ENCODE measurements around the gene AATK. TPM values are rescaled to one million over a fixed set of nuclear protein-coding genes. Genes with fewer than 3 reads are reported as not detected.

AATK gene
- total RNA-seq, 2 donors from 2014 or later, result 3.3 to 4.3 TPM

DNA sequence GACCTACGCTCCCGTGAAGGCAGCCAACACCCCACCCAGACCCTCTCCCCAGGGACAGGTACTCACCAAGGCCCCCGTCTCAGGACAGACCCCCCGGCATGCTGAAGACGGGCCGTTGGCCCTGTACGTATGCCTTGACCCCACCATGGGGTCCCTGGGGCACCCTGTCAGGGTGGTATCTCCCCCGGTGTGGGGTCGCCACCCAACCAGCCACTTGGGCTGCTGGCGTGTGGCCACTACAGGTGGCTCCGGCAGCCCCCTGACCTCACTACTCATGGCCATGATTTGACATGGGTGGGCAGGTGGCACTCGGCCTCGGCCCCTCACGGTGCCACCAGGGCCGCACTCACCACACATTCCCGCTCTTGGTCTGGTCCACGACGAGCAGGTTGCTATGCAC lies 41.6 kb downstream of the AATK start:
- no peak overlapping the region for H3K9ac ChIP-seq (ENCODE audit: extremely low read depth, low read length, poor library complexity, severe bottlenecking)
- 91 to 96% methylated on average over 10 to 18 of the region's 18 CpGs for WGBS, 2 experiments (ENCODE audit: insufficient coverage in 1 of 2, insufficient read length in 1 of 2)

DNA sequence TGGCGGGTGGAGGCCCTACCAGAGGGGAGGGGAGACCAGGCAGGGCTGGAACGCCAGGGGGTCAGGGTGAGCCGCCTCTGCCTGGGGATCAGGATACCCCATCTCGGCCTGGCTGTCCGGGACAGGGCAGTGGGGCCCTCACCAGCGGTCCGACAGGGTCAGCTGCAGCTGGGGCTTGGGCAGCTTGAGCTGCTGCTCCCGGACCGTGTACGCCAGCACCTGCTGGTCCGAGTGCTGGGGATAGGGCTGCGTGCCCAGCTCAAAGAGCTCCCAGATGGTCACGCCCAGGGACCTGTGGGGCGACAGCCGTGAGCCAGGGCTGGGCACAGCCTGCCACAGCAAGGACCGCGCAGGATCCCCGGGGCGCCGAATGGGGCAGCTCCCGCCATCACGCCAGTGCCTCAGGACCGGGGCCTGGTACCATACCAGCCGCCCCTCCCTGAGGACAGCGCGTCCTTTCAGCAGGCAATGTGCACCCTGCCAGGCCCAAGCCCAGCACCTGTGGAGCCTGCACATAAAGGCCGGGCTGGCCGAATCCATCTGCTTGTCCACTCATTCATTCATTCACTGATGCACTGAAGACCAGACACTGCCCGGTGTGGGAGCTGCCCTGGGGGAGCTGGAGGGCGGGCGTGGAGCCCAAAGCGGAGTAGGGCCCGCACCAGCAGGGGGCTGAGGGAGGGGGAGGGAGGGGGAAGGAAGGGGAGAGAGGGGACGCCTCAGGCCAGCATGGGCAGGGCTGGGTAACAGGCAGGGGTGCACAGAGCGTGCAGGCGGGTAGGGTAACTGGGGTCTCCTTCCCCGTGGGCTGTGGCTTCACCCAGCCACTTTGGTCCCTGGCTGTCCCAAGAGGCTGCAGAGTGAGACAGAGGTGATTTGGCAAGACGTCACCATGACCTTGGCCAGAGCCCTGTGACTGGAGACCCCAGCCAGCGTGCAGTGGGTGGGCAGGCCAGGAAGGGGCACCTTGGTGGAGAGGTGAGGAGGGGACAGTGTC lies 42.7 kb downstream of the AATK start:
- H3K27me3 ChIP-seq (ENCODE audit: control insufficient read depth, insufficient read depth, low read length, poor library complexity, severe bottlenecking), result no peaks in the 10 kb centered on the region
- no peaks in the 10 kb centered on the region for H3K36me3 ChIP-seq (ENCODE audit: control insufficient read depth, insufficient read depth, low read length)
- H3K27me3 Mint-ChIP-seq (ENCODE audit: insufficient read depth), result no peaks in the 10 kb centered on the region
- H3K9me3 Mint-ChIP-seq, result no peaks in the 10 kb centered on the region
- no peak overlapping the region for H3K27ac Mint-ChIP-seq
- H3K4me1 ChIP-seq (ENCODE audit: control insufficient read depth, insufficient read depth, low read length), result no peaks in the 10 kb centered on the region
- no peaks in the 10 kb centered on the region for H3K36me3 Mint-ChIP-seq (ENCODE audit: low read depth)
- no peaks in the 10 kb centered on the region for H3K4me1 Mint-ChIP-seq
- H3K4me3 ChIP-seq (ENCODE audit: low read length), result no peak overlapping the region
- TF ChIP-seq, protein P1, sequence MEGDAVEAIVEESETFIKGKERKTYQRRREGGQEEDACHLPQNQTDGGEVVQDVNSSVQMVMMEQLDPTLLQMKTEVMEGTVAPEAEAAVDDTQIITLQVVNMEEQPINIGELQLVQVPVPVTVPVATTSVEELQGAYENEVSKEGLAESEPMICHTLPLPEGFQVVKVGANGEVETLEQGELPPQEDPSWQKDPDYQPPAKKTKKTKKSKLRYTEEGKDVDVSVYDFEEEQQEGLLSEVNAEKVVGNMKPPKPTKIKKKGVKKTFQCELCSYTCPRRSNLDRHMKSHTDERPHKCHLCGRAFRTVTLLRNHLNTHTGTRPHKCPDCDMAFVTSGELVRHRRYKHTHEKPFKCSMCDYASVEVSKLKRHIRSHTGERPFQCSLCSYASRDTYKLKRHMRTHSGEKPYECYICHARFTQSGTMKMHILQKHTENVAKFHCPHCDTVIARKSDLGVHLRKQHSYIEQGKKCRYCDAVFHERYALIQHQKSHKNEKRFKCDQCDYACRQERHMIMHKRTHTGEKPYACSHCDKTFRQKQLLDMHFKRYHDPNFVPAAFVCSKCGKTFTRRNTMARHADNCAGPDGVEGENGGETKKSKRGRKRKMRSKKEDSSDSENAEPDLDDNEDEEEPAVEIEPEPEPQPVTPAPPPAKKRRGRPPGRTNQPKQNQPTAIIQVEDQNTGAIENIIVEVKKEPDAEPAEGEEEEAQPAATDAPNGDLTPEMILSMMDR (conservative IDR thresholded peaks at IDR 0.05), result no peak
- no peak overlapping the region for H3K4me3 Mint-ChIP-seq
- 89 to 91% methylated on average over 17 to 39 of the region's 39 CpGs for WGBS, 2 experiments (ENCODE audit: insufficient coverage in 1 of 2, insufficient read length in 1 of 2)
- H3K27ac ChIP-seq (ENCODE audit: low read depth, low read length), result no peak overlapping the region
- no peak for DNase-seq
- H3K9me3 ChIP-seq (ENCODE audit: control insufficient read depth, low read length), result no peaks in the 10 kb centered on the region
- H3K9ac ChIP-seq (ENCODE audit: extremely low read depth, low read length, poor library complexity, severe bottlenecking), result no peak overlapping the region

More for the DNA sequence above, 41.6 kb downstream of the AATK start:
- H3K9me3 ChIP-seq (ENCODE audit: control insufficient read depth, low read length), result no peaks in the 10 kb centered on the region
- no peak overlapping the region for H3K27ac ChIP-seq (ENCODE audit: low read depth, low read length)
- no peaks in the 10 kb centered on the region for H3K27me3 Mint-ChIP-seq (ENCODE audit: insufficient read depth)
- no peak overlapping the region for H3K4me3 ChIP-seq (ENCODE audit: low read length)
- H3K36me3 ChIP-seq (ENCODE audit: control insufficient read depth, insufficient read depth, low read length), result no peaks in the 10 kb centered on the region
- no peak overlapping the region for H3K27ac Mint-ChIP-seq
- no peaks in the 10 kb centered on the region for H3K4me1 Mint-ChIP-seq
- no peaks in the 10 kb centered on the region for H3K9me3 Mint-ChIP-seq
- no peak for DNase-seq
- H3K27me3 ChIP-seq (ENCODE audit: control insufficient read depth, insufficient read depth, low read length, poor library complexity, severe bottlenecking), result no peaks in the 10 kb centered on the region
- TF ChIP-seq, protein P1 (conservative IDR thresholded peaks at IDR 0.05), result no peak
- no peaks in the 10 kb centered on the region for H3K36me3 Mint-ChIP-seq (ENCODE audit: low read depth)
- H3K4me1 ChIP-seq (ENCODE audit: control insufficient read depth, insufficient read depth, low read length), result no peaks in the 10 kb centered on the region
- H3K4me3 Mint-ChIP-seq, result no peak overlapping the region

DNA sequence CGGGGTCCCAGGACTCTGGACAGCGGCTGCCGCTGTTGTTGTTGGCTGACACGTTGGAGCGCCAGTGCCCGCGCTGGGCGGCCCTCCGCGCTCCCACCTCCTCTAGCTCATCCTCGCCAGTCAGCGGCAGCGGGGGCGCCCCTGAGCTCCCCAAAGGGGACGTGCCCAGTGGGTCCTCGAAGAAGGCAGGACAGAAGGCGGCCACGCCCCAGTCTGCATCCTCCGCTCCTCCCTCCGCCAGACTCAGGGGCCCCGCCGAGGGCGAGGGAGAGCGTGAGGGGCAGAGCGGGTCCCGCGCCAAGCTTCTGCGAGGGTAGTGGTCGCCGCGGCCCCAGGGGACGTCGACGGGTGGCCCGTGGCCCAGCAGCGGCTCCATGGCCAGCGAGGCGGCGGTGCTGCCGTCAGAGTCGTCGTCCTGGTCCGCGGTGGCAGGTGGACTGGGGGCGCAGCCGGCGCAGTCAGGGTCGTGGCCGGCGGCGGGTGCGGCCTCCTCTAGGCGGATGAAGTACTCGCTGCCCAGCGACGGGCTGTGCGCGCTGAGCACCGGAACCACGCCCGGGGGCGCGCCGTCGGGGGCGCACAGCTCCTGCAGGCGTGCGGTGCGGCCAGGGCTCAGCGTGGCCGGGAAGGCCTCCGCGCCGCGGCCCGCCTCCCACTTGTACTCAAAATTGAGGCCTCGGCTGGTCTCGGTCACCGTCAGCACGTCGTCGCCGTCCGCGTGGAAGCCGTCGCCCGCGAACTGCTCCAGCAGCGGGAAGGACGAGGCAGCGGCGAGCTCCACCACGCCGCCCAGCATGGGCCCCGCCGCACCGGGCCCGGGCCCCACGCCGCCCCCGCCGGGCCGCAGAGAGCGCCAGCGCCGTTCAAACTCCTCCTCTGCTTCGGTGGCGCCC lies 43.9 kb downstream of the AATK start:
- Mint-ChIP-seq H3K4me1 (no peaks in the 10 kb centered on the region), H3K36me3 (ENCODE audit: low read depth) (no peaks in the 10 kb centered on the region), H3K27ac (no peak overlapping the region), H3K27me3 (ENCODE audit: insufficient read depth) (no peaks in the 10 kb centered on the region), H3K9me3 (no peaks in the 10 kb centered on the region), H3K4me3 (no peak overlapping the region)
- H3K27ac ChIP-seq (ENCODE audit: low read depth, low read length), result no peak overlapping the region
- WGBS, 2 experiments (ENCODE audit: insufficient coverage in 1 of 2, insufficient read length in 1 of 2), result 94% methylated on average over 78 to 109 of the region's 109 CpGs
- DNase-seq, result peak; percentile 79
- no peaks in the 10 kb centered on the region for H3K4me1 ChIP-seq (ENCODE audit: control insufficient read depth, insufficient read depth, low read length)
- H3K4me3 ChIP-seq (ENCODE audit: low read length), result no peak overlapping the region
- TF ChIP-seq, protein P1 (conservative IDR thresholded peaks at IDR 0.05), result no peak
- no peak overlapping the region for H3K9ac ChIP-seq (ENCODE audit: extremely low read depth, low read length, poor library complexity, severe bottlenecking)
- H3K36me3 ChIP-seq (ENCODE audit: control insufficient read depth, insufficient read depth, low read length), result no peaks in the 10 kb centered on the region
- no peaks in the 10 kb centered on the region for H3K27me3 ChIP-seq (ENCODE audit: control insufficient read depth, insufficient read depth, low read length, poor library complexity, severe bottlenecking)
- H3K9me3 ChIP-seq (ENCODE audit: control insufficient read depth, low read length), result no peaks in the 10 kb centered on the region
